Liver (tissue), 3 donors: ENCODE measurements around the gene UNC5CL.

Experiments
- CTCF ChIP-seq: fragments of 150-350 bp; IDR thresholded peaks from 2 replicates; pipeline ENCODE4 v1.5.1; 2017; ENCODE audit warnings: improper control_type of control experiment, low read depth, low read length; ENCODE audit not compliant: missing input control
- HNF4A ChIP-seq, 2 donors: conservative IDR thresholded peaks; 2 replicates each; pipeline ENCODE4 v1.6.1; 2016; ENCODE audit warnings: antibody characterized with exemption in 2 of 2, mild to moderate bottlenecking in 2 of 2
- RAD21 ChIP-seq, 2 donors: IDR thresholded peaks; 2 replicates each; pipeline ENCODE4 v1.6.1; 2016; ENCODE audit warnings: antibody characterized with exemption in 2 of 2, mild to moderate bottlenecking in 2 of 2
- YY1 ChIP-seq: IDR thresholded peaks from 2 replicates; pipeline ENCODE4 v1.6.1; 2016; ENCODE audit warnings: antibody characterized with exemption, mild to moderate bottlenecking
- TF ChIP-seq, protein P1 (sequence below): IDR thresholded peaks from 2 replicates; pipeline ENCODE4 v1.6.1; 2016; ENCODE audit warnings: antibody characterized with exemption
- TF ChIP-seq, protein P2 (sequence below): IDR thresholded peaks from 2 replicates; pipeline ENCODE4 v1.6.1; 2016; ENCODE audit warnings: antibody characterized with exemption
- donor health status: healthy.
- donor health status: healthy.

DNA sequence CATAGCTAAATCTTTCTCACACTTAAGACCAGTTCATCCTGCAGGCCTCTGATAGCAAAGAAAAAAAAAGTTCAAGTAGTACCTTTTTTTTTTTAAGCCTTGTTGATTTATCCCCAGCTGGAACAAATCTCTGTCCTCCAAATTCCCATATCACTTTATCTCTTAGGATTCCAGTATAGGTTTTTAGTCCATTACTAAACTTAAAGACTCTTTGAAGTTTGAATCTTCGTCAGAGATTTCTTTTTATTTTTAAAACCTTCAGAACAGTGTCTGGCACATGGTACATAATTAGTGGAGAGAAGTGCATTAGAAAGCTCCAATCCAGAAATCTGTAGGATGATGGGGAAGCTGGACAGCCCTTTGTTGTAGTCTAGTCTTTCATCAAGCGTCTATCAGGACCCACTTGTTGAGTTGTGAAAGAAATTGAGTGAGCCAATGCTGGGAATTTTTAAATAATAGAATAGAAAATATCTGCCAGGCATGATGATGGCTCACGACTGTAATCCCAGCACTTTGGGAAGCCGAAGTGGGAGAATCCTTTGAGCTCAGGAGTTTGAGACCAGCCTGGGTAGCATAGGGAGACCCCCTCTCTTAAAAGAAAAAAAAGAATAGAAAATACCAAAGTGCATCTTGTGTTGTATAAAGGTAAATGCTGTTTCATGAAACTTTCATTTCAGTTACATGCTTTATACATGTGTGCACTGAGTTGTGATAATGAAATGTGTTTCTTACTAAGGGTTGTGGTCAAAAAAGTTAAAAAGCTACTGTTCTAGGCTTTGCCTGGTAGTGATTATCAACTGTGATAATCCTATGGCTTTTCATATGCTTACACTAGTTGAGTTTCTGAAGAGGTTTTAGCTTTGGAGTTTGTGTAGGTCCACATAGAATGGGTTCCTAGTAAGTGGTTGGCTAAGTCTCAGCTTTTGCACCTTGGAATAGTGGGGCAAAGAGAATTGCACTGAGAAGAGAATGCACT, 36.9 kb upstream of the UNC5CL start:
- TF ChIP-seq CTCF (no peak), RAD21 (IDR thresholded peaks at IDR 0.05) (no peak), YY1 (no peak), HNF4A (conservative IDR thresholded peaks at IDR 0.05) (no peak)
- TF ChIP-seq, protein P1, sequence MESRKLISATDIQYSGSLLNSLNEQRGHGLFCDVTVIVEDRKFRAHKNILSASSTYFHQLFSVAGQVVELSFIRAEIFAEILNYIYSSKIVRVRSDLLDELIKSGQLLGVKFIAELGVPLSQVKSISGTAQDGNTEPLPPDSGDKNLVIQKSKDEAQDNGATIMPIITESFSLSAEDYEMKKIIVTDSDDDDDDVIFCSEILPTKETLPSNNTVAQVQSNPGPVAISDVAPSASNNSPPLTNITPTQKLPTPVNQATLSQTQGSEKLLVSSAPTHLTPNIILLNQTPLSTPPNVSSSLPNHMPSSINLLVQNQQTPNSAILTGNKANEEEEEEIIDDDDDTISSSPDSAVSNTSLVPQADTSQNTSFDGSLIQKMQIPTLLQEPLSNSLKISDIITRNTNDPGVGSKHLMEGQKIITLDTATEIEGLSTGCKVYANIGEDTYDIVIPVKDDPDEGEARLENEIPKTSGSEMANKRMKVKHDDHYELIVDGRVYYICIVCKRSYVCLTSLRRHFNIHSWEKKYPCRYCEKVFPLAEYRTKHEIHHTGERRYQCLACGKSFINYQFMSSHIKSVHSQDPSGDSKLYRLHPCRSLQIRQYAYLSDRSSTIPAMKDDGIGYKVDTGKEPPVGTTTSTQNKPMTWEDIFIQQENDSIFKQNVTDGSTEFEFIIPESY: no peak
- TF ChIP-seq, protein P2, sequence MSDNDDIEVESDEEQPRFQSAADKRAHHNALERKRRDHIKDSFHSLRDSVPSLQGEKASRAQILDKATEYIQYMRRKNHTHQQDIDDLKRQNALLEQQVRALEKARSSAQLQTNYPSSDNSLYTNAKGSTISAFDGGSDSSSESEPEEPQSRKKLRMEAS: no peak
